Tibial nerve (tissue), 3 donors: ENCODE data around the gene BEND2.

Source experiments
- POLR2A ChIP-seq, 2 donors: fragments of 450-650 bp; IDR thresholded peaks; one replicate each; pipeline ENCODE4 v1.6.1; 2017; ENCODE audit warnings: antibody characterized with exemption in 2 of 2, mild to moderate bottlenecking in 2 of 2, moderate library complexity in 2 of 2
- TF ChIP-seq, protein P1 (sequence below), 5 experiments: fragments of 200-600 bp in 3 of 5; fragments of 450-650 bp in 2 of 5; sonication (generic) in 3 of 5; IDR thresholded peaks; one replicate each; pipeline ENCODE4 v1.5.1; 2016 to 2019; ENCODE audit warnings: antibody characterized with exemption in 5 of 5, mild to moderate bottlenecking in 3 of 5, moderate library complexity in 2 of 5

DNA sequence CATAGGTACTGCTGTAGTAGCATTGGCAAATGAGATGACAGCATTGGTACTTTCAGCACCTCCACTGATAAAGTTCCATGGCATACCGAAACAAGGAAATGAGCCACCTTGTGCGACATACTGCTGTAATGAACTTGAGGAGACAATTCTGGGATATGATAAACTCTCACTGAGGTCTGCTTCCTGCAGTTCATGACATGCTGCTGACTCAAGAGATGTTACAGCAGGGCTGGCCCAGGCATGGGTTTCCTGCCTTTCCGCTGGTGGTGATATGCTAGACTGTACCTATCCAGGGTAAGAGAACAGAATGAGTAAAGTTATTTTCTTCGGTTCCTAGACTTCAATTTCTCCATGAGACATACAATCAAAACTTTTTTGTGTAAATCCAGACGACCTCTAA lies 17.1 kb downstream of the BEND2 start:
- TF ChIP-seq, protein P1, sequence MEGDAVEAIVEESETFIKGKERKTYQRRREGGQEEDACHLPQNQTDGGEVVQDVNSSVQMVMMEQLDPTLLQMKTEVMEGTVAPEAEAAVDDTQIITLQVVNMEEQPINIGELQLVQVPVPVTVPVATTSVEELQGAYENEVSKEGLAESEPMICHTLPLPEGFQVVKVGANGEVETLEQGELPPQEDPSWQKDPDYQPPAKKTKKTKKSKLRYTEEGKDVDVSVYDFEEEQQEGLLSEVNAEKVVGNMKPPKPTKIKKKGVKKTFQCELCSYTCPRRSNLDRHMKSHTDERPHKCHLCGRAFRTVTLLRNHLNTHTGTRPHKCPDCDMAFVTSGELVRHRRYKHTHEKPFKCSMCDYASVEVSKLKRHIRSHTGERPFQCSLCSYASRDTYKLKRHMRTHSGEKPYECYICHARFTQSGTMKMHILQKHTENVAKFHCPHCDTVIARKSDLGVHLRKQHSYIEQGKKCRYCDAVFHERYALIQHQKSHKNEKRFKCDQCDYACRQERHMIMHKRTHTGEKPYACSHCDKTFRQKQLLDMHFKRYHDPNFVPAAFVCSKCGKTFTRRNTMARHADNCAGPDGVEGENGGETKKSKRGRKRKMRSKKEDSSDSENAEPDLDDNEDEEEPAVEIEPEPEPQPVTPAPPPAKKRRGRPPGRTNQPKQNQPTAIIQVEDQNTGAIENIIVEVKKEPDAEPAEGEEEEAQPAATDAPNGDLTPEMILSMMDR (IDR thresholded peaks at IDR 0.05) = no peak
- no peak for TF ChIP-seq POLR2A (IDR thresholded peaks at IDR 0.05)
